ENCODE measurements around the gene DAPK2.
"Not testable (repeated sequence)": the region's sequence is repeated elsewhere in the genome, so short reads cannot be mapped to it uniquely, and the experiment has no call there.

DAPK2 gene

DNA sequence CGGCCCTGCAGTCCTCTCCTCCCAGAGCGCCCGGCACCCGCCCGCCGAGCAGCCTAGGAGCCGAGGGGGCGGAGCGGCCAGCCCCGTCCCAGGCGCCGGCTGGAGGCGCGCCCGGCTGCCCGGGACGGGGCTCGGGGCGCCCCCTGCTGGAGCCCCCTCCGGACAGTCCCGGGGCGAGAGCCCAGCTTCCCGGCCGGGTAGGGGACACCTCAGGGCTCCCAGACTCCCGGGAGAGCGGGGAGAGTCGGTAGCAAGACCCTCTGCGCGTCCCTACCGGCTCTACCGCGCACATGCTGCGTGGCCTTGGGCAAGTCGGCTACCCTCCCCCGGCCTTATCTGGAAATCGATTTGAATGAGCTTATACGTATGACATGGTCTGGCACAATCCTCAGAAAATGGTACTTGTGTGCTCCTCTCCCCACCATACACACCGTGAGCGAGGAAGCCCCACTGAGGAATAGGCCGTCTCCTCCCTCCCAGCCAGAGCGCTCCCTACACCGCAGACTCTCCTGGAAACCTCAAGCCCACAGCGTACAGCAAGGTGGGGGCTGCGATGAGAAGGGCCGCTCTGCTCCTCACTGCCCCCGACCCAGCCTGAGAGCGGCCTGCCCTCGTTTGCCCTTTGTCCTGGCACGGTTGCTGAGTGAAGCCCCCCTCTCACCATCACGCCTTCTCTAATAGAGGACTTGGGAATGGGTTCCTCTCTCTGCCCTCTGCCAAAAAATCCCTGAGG is at the start of gene DAPK2:
Gene DAPK2, minus strand, starts transcription at position 65 of the 733 bp plus-strand sequence. CDS start 6,224 bp downstream, outside the sequence.
- peak; percentile 98 for DNase-seq (ENCODE audit: low spot score)

DNA sequence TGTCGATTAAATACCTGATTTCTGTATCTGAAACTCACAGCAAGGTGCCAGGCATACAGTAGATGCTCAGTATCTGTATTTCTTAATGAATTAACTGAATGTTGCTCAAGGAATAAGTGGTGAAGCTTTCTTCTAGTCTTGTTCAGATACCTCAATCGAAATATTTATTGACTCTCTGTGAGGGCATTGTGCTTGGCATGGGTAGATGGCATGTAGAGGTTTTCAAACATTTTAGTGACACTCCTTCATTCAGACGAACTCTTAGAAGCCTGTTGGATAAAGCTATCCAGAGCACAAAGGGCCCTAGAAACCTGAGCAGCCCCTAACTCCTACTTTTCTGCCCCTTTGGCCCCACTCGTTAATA is 49.1 kb upstream of the DAPK2 start:
- DNase-seq (ENCODE audit: low spot score) = no peak

DNA sequence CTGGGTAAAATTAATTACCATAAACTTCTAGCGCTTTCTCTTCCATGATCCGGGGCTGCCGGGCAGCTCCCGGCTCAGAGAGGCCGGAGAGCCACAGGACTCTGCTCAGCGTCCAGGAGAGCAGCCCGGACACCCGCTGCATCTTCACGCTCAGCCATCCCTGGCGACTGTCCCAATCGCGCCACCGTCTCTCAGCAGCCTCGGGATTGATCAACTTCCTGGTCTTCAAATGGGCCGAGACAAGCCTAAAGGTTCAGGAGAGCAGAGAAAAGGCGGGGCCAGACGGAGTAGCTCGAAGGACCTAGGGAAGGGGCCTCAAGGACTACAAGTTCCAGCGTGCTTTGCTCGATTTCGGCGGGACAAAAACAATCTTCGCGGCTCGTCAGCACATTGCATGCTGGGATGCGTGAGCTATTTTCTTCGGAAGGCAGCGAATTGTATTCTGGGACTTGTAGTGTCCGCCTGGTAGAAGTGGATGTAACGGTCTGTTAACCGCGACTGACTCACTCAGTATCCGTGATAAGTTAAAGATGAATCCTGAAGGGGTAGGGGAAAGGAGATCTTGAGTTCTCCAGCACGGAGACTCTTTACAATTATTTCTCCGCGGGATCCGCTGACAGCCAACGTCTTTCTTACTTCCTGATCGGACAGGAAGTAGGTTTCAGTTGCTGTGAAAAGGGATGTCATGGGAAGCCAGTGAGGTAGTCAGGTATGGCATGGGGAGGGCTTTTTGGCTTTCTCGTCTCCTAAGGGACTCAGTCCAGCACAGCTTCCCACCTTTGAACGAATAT is 47.5 kb upstream of the DAPK2 start, which contains the start of gene CIAO2A:
Gene CIAO2A, minus strand, starts transcription at position 212 of the 791 bp plus-strand sequence. Its CDS starts 70 bp downstream, at position 142.
- DNase-seq (ENCODE audit: low spot score) = peak; percentile 91

DNA sequence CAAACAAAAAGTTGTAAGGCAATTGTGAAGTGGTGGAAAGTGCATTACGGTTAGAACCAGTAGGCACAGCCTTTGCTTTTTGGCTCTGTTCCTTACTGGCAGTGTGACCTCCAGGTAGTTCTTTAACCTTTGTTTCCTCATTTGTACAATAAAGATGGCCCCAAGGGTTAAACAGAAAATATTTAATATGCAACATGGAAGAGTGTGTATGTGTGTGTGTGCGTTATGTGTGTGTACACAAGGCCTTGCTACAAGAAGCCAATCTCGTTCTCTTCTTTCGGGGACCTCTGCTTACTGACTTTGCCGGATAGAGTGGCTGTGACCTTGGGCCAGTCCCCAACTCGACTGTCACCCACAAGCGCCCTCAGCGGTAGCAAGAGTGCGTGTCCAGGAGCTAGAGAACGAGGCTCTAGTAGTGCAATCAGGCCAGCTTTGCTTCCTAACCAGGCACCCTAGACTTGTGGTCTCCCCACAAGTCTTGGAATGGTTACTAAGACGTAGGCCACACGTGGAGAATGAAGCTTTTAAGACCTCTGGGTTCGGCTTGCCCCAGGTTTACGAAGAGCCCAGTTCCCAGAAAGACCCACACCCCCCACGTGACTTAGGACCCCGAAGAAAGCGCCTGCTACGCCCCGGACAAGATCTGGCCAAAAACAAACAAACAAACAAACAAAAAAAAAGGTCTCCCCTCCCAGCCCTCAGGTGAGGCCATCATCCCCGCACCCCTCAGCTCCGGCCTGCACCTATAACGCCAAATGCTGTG is 46.8 kb upstream of the DAPK2 start:
- DNase-seq (ENCODE audit: low spot score) = peak; percentile 61

DNA sequence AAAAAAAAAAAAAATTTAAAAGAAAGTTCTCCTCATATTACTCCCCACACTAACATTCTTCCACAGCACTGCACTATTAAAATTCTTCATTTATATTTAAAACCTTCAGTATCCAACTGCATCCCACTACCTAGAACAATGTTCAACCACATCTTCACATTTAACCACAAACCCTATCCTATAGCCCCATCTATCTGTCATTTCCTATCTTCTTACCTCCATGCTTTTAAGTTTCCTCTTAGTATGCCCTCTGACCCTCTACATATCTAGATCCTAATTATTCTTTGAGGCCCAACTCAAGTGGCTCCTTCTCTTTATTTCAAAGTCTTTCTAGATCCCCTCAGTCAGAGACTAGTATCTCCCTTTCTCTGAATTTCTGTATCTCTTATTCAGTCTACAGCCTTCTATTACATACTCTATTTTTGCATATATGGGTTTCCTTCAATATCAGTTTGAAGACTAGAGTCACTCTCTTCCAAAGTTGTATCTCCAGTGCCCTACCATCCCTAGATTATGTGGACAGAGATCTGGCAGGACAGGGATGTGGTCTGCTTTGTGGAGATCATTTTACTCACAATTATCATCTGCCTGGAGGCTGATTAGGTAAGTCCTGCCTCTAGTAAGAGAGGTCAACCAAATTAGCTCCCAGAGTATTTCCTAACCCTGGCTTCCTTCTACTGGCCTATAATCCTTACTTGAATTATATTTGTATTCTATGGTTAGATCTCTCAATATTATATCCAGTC is 46.0 kb upstream of the DAPK2 start:
- DNase-seq (ENCODE audit: low spot score) = no peak

DNA sequence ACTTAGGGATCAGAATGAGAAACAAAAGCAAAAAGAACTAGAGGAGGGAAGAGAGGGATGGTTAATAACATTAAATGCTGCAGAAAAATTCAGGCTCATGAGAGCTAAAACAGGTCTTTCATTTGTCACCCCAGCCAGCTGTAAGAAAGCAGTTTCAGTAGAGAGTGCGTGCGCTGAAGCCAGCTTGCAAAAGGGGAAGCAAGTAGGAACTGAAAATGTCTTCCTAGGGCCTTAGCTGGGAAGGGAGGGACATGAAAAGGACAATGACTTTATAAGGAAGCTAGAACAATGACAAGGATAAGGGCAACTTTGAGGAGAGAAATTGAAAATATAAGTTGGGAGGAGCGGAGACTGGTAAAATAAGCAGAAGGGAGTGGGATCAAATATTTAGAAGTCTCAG is 44.2 kb upstream of the DAPK2 start:
- no peak for DNase-seq (ENCODE audit: low spot score)

DNA sequence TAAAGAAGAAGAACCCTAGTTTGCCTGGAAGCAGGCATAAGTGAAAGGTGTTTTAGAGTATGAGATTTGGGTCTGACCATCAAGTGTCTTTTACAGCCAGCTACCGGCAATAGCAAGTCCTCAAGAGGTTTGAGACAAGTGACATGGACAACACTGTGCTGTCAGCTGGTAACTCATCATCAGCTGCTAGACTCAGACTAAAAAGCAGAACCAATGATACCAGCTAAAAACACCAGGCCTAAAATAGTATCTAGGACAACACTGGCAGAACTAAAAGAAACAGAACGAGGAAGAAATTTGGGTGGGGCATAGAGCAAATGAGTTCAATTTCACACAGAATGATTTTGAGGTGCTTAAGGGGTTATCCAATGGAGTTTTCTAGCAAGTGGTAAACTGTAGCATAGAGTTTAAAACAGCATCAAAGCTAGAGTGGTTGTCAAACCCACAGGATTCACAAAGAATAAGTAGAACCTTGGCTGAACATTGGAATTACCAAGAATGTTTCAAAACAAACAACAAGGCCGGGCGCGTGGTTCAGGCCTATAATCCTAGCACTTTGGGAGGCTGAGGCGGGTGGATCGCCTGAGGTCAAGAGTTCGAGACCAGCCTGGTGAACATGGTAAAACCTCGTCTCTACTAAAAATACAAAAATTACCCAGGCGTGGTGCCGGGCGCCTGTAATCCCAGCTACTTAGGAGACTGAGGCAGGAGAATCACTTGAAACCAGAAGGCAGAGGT is 43.4 kb upstream of the DAPK2 start:
- no peak for DNase-seq (ENCODE audit: low spot score)

DNA sequence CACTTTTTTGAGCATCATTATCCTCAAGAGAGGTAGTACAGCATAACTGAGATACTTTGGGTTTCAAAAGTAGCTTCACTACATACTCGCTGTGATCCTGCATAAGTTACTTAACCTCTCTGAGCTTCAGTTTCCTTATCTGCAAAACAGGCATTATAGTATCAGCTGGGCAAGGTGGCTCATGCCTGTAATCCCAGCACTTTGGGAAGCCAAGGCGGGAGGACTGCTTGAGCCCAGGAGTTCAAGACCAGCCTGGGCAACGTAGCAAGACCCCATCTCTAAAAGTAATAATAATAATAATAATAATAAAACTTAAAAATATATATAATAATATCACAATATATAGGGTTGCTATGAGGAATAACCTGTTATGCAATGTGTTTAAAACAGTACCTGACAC is 36.5 kb upstream of the DAPK2 start:
- DNase-seq (ENCODE audit: low spot score) = no peak

DNA sequence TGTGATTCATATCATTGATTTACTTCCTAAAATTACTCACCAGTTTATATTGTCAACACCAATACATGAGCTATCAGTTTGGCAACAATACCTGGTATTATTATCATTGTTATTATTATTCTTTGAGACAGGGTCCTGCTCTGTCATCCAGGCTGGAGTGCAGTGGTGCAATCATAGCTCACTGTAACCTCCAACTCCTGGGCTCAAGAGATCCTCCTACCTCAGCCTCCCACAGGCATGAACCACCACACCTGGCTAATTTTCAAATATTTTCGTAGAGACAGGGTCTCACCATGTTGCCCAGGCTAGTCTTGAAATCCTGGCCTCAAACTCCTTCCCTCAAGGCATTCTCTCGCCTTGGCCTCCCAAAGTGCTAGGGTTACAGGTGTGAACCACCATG is 27.2 kb upstream of the DAPK2 start:
- not testable (repeated sequence) for DNase-seq (ENCODE audit: low spot score)

DNA sequence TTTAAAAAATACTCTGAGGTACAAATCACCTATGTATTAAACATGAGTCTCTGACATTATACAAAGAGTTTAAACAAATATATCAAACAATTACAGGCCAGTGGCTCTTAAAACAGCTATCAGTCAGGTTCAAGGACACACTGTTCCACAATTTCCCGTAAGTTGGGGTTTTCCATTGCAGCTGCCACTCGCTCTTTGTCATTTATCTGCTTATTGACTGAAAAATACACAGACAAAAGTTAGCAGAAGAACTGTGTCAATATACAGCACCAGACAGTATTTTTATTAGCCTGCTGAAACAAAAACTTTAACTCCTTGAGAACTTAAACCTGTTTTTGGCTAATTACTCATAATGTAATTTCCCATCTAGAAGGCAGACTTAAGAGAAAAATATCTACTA is 26.5 kb upstream of the DAPK2 start:
- DNase-seq (ENCODE audit: low spot score) = no peak

DNA sequence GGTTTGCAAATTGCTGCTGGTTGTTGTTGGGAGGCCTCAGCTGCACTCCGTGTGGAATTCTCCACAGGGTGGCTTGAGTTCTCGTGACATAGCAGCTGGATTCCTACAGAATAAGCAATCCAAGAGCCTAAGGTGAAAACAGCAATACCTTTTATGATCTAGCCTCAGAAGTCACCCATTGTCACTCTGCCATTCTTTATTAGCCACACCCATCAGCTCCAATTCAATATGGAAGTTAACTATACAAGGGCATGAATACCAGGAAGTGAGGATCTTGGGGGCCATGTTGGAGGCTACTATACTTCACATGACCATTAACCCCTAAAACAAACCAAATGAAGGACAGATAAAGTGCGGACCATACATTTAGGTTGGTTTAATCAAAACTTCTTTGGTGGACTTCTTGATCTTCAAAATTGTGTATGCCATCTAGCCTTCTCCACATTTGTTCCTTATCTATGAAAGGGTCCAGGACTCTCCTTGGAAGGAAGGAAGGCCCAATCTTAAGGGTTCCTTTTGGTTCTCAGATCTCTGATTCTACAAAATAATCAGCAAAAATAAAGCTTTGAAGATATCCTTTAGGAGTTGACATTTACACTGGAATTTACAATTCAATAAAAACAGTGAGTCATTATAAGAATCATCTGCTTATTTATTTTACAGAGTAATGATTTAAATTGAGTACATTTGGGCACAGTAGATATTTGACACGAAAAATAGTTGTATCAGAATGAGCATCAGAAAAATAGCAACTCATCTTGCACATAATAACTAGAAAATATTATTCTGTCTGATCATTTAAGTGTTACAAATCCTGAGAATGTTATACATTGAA is 25.9 kb upstream of the DAPK2 start:
- no peak for DNase-seq (ENCODE audit: low spot score)

DNA sequence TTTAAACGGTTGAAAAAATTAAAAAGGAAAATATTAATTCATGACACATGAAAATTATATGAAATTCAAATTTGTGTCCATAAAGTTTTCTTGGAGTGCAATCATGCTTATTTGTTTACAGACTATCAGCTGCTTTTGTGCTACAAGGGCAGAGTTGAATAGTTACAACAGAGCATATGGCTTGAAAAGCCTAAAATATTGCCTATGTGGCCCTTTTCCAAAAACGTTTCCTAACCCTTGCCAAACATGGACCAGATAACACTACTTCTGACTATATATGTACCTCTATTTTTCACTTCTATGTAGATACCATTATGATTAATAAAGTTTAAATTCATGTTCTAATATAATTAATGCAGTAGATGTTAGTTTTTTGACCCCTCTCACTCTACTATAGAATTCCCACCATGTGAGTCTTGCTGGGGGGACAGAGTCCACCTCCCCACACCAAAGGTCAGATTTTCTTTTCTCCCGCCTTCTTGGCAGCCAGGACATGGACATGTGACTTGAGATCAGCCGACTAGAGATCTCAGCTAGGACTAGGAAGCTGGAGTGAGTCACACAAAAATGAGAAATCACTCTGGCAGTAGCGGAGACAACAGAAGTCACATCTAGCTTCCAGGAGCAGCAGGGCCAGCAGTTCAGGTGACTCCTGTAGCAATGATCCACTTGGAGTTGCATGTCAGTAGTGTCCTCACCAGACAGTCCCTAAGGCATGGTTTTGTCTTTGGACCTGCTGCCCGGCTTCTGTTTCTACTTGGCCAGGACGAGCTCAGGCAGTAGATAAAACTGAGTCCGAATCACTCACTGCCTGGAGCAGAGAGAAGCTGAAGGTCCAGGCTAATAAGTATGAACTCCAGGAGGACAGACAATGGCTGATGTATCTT is 24.9 kb upstream of the DAPK2 start:
- DNase-seq (ENCODE audit: low spot score) = no peak

DNA sequence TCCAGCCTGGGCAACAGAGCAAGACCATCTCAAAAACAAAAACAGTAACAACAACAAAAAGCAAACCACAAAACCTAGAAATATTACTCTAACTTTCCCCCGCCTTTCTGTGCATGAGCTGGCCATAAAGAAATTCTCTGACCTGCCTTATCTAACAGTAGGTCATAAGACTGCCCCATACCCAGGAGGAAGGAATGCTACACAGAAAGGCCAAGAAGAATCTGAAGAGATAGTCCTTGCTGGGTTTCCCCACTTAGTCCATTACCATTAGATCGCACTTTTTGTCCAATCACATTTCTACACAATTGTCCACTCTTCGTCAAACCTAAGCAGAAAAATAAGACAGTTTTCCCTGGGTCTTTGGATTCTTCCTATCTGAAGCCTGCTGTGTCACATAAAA is 23.8 kb upstream of the DAPK2 start:
- no peak for DNase-seq (ENCODE audit: low spot score)

DNA sequence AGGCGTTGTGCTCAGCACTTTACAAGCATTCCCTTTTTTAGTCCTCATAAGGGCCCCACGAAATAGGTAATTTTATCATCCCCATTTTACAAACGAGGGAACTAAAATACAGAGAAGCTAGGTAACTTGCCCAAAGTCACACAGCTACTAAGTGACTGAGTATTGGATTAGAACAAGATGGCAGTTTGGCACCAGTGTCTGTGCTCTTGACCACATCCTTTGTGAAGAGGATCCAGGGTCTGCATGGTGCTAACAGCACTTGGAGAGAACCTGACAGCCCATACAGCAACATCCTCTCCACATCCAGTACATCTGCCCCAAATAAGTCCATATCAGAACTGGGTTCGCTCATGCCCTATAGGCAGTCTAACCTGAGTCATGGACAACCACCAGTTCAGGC is 21.8 kb upstream of the DAPK2 start:
- DNase-seq (ENCODE audit: low spot score) = no peak

DNA sequence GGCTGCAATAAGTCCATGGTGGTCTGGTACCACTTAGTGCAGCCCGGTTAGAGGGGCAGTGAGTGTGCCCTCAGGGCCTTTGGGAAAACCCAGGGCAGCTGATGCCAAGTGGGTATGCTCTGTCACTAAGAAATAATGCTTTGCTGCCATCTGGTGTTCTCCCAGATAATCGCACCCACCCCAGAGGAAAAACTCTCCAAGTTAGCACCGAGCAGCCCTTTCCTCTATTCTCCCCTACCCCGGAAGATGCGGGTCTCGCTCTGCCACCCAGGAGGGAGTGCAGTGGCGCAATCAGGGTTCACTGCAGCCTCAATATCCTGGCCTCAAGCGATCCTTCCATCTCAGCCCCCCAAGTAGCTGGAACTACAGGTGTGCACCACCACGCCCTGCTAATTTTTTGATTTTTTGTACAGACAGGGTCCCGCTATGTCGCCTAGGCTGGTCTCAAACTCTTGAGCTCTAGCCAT is 21.3 kb upstream of the DAPK2 start:
- DNase-seq (ENCODE audit: low spot score) = peak; percentile 84

DNA sequence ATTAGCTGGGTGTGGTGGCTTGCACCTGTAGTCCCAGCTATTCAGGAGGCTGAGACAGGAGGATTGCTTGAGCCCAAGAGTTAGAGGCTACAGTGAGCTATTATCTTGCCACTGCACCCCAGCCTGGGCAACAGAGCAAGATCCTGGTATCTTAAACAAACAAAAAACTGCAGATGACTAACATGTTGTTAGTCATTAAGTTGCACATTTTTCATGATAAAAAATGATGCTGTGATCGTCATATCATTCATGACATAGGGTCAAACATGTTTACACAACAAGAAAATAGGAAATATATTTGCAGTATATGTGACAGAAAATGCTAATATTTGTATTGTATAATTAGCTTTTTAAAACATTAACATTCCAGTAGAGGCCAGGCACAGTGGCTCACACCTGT is 20.2 kb upstream of the DAPK2 start:
- DNase-seq (ENCODE audit: low spot score) = no peak

DNA sequence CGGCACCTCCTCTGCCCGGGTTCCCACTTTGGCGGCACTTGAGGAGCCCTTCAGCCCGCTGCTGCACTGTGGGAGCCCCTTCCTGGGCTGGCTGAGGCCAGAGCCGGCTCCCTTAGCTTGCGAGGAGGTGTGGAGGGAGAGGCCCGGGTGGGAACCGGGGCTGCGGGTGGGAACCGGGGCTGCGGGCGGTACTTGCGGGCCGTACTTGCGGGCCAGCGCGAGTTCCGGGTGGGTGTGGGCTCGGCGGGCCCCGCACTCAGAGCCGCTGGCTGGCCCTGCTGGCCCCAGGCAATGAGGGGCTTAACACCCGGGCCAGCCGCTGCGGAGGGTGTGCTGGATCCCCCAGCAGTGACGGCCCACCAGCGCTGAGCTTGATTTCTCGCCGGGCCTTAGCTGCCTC is 14.4 kb upstream of the DAPK2 start:
- no peak for DNase-seq (ENCODE audit: low spot score)

DNA sequence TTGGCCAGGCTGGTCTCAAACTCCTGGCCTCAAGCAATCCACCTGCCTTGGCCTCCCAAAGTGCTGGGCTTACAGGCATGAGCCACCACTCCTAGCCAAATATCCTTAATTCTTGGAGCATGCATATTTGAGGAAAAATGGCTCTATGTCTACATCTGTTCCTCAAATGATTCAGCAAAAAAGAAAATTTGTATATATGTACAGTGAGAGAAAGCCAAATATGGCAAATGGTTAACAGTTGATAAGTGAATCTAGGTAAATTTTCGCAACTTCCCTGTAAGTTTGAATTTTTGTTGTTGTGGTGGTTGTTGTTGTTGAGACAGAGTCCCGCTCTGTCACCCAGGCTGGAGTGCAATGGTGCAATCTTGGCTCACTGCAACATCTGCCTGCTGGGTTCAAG is 12.8 kb upstream of the DAPK2 start:
- not testable (repeated sequence) for DNase-seq (ENCODE audit: low spot score)

DNA sequence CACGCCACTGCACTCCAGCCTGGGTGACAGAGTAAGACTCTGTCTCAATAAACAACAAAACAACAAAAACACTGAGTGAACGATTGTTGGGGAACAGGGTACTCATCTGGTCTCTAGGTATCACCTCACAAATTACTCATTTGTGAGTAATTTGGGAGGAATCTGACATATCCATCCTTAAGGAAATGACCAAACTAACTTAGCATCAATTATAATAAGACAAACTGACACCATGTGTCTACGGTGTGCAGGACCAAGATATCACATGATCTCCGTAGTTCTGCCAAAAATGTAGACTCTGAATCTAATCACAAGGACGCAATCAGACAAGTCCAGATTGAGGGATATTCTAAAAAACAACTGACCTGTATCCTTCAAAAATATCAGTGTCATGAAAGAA is 12.0 kb upstream of the DAPK2 start:
- no peak for DNase-seq (ENCODE audit: low spot score)

Data from iPS-NIHi11 (cell line).